Activated CD8-positive, alpha-beta T cell treated with anti-CD3 and anti-CD28 coated beads for 36 hours (primary cell): ENCODE data around the gene FIP1L1. TPM values are rescaled to one million over a fixed set of nuclear protein-coding genes. Genes with fewer than 3 reads are reported as not detected.
A peak's percentile ranks its signal among the peaks of the same experiment; 100 is the strongest.
"Not testable (repeated sequence)": the region's sequence is repeated elsewhere in the genome, so short reads cannot be mapped to it uniquely, and the experiment has no call there.

Experiments used
- ATAC-seq: fragments of 200-7000 bp; cut with Tn5 transposase; one replicate; pipeline ENCODE4 v1.10.0; 2021; ENCODE audit warnings: mild to moderate bottlenecking, moderate library complexity
- CTCF ChIA-PET: fragments of 350-600 bp; sonication (Branson Sonifier 250); formaldehyde crosslinking; loops from one replicate; lab custom pipeline; 2021; ENCODE audit warnings: antibody characterized with exemption; lab: Charles Lee
- POLR2A ChIA-PET: fragments of 350-600 bp; sonication (Branson Sonifier 250); formaldehyde crosslinking; loops from one replicate; lab custom pipeline; 2021; ENCODE audit warnings: antibody characterized with exemption; lab: Charles Lee
- DNase-seq: peaks from one replicate; pipeline ENCODE4 v3.0.0-alpha.2; 2020
- H3K27ac Mint-ChIP-seq: one replicate; pipeline ENCODE4 v1.8.0; 2021; ENCODE audit warnings: mild to moderate bottlenecking, mixed read lengths
- H3K27me3 Mint-ChIP-seq: one replicate; pipeline ENCODE4 v1.8.0; 2021; ENCODE audit warnings: mixed read lengths
- H3K36me3 Mint-ChIP-seq: one replicate; pipeline ENCODE4 v1.8.0; 2021; ENCODE audit warnings: low read depth, mixed read lengths
- H3K4me1 Mint-ChIP-seq: one replicate; pipeline ENCODE4 v1.8.0; 2021; ENCODE audit warnings: low read depth, mixed read lengths
- H3K4me3 Mint-ChIP-seq: one replicate; pipeline ENCODE4 v1.8.0; 2021; ENCODE audit warnings: mild to moderate bottlenecking, moderate library complexity, mixed read lengths
- H3K9me3 Mint-ChIP-seq: one replicate; pipeline ENCODE4 v1.8.0; 2021; ENCODE audit warnings: mixed read lengths
- CTCF ChIP-seq: fragments of 200-600 bp; IDR thresholded peaks from one replicate; pipeline ENCODE4 v1.8.0; 2022; ENCODE audit warnings: antibody characterized with exemption, mild to moderate bottlenecking
- intact Hi-C: fragments of 100-400 bp; cut with micrococcal nuclease; formaldehyde crosslinking; loops from one replicate; pipeline ENCODE4 v1.10.0; 2022
- total RNA-seq, 2 experiments: library from RNA; stranded (reverse); gene quantifications; one replicate each; pipeline ENCODE4 v1.2.3, GENCODE V29; 2021

The FIP1L1 gene
- total RNA-seq = 10 to 100 TPM; 67.3 to 67.6 TPM

GRCh38 chr4:53377319-53378170 is at the start of gene FIP1L1:
Gene FIP1L1 (plus strand): TSS chr4:53377641. CDS start chr4:53377839, 198 bp downstream.
- intact Hi-C loops = no loop called here
- no peaks in the 10 kb centered on the region for H3K9me3 Mint-ChIP-seq
- peak; percentile 96 for DNase-seq
- H3K27ac Mint-ChIP-seq = peak within 1 kb of the TSS; percentile 97
- ChIA-PET CTCF (no interaction called here), POLR2A (interaction anchor here (1.6 to 3.2 kb wide), 2 partner anchors 10 to 12 kb away, joined by 4 to 13 read pairs; no protein-coding TSS in a partner anchor)
- peaks cover 15% of the 10 kb centered on the region for H3K36me3 Mint-ChIP-seq
- peaks cover 34% of the 10 kb centered on the region for H3K4me1 Mint-ChIP-seq
- ATAC-seq = peak; percentile 98
- H3K4me3 Mint-ChIP-seq = peak within 1 kb of the TSS; percentile 95
- no peak for TF ChIP-seq CTCF
- no peaks in the 10 kb centered on the region for H3K27me3 Mint-ChIP-seq

- H3K9me3 Mint-ChIP-seq, H3K4me3 Mint-ChIP-seq, H3K27me3 Mint-ChIP-seq, POLR2A ChIA-PET, DNase-seq, CTCF ChIA-PET, ATAC-seq, H3K4me1 Mint-ChIP-seq, intact Hi-C loops, H3K27ac Mint-ChIP-seq: not testable (repeated sequence)
- peaks cover 25% of the 10 kb centered on the region for H3K36me3 Mint-ChIP-seq
Observed at GRCh38 chr4:53334916-53335315, 42.5 kb upstream of the FIP1L1 start.

GRCh38 chr4:53340145-53340544 is 37.3 kb upstream of the FIP1L1 start:
- H3K36me3 Mint-ChIP-seq = peaks cover 68% of the 10 kb centered on the region
- POLR2A ChIA-PET, CTCF ChIA-PET, intact Hi-C loops, ATAC-seq, H3K27ac Mint-ChIP-seq, H3K4me3 Mint-ChIP-seq, H3K4me1 Mint-ChIP-seq, H3K27me3 Mint-ChIP-seq, DNase-seq: not testable (repeated sequence)
- H3K9me3 Mint-ChIP-seq = peaks cover 18% of the 10 kb centered on the region

GRCh38 chr4:53346392-53346791 is 31.0 kb upstream of the FIP1L1 start:
- intact Hi-C loops, H3K27ac Mint-ChIP-seq, DNase-seq, H3K4me3 Mint-ChIP-seq, POLR2A ChIA-PET, ATAC-seq, H3K27me3 Mint-ChIP-seq, CTCF ChIA-PET, H3K4me1 Mint-ChIP-seq: not testable (repeated sequence)
- H3K36me3 Mint-ChIP-seq = peaks cover 75% of the 10 kb centered on the region
- H3K9me3 Mint-ChIP-seq = peaks cover 16% of the 10 kb centered on the region

GRCh38 chr4:53346920-53347852 is 30.3 kb upstream of the FIP1L1 start:
- H3K27me3 Mint-ChIP-seq = no peaks in the 10 kb centered on the region
- CTCF ChIA-PET = no interaction called here
- peaks cover 2% of the 10 kb centered on the region for H3K4me1 Mint-ChIP-seq

More at GRCh38 chr4:53346920-53347852, 30.3 kb upstream of the FIP1L1 start:
- Mint-ChIP-seq H3K36me3 (peaks cover 70% of the 10 kb centered on the region), H3K27ac (no peak overlapping the region), H3K4me3 (no peak overlapping the region), H3K9me3 (peaks cover 14% of the 10 kb centered on the region)
- intact Hi-C loops = no loop called here
- ATAC-seq = no peak
- no peak for TF ChIP-seq CTCF
- DNase-seq = no peak
- POLR2A ChIA-PET = no interaction called here
